Left ventricle myocardium inferior (tissue), 1 donor: ENCODE results near the gene SCLT1. TPM values are rescaled to one million over a fixed set of nuclear protein-coding genes. Genes with fewer than 3 reads are reported as not detected.

Experiments used
- DNase-seq: peaks from one replicate; pipeline ENCODE4 v3.0.0-alpha.2; 2020
- H3K27ac ChIP-seq: fragments of 200-600 bp; replicated peaks from 2 replicates; pipeline ENCODE4 v1.8.0; 2021
- H3K27me3 ChIP-seq: fragments of 200-600 bp; 2 replicates; pipeline ENCODE4 v1.8.0; 2021; ENCODE audit warnings: low read depth
- H3K36me3 ChIP-seq: fragments of 200-600 bp; 2 replicates; pipeline ENCODE4 v1.8.0; 2021
- H3K4me1 ChIP-seq: fragments of 200-600 bp; 2 replicates; pipeline ENCODE4 v1.8.0; 2021
- H3K4me3 ChIP-seq: fragments of 200-600 bp; 2 replicates; pipeline ENCODE4 v1.8.0; 2021; ENCODE audit warnings: mild to moderate bottlenecking, moderate library complexity
- H3K9me3 ChIP-seq: fragments of 200-600 bp; replicated peaks from 2 replicates; pipeline ENCODE4 v1.8.0; 2021
- intact Hi-C: fragments of 100-400 bp; cut with micrococcal nuclease; formaldehyde crosslinking; loops from one replicate; pipeline ENCODE4 v1.11.0; 2022
- total RNA-seq: library from RNA; stranded (reverse); fragmentation: NEBNext Ultra II Directional; extraction: Animal tissue kit (Norgen Biotek cat#: 25700); gene quantifications from one replicate; pipeline ENCODE4 v1.2.1, GENCODE V29; 2021
- TF ChIP-seq, protein P1 (sequence below): fragments of 200-600 bp; IDR thresholded peaks from 2 replicates; pipeline ENCODE4 v1.8.0; 2021; ENCODE audit warnings: antibody characterized with exemption, mild to moderate bottlenecking, borderline replicate concordance
- donor health status: DM: no; HTN: yes; CAD: no; lungs with severe emphysema.

SCLT1 gene
- total RNA-seq, 1 donor from 2014 or later: 10.3 TPM

- Histone ChIP-seq H3K27me3 (no peaks in the 10 kb centered on the region), H3K27ac (no peak overlapping the region), H3K9me3 (peaks cover 52% of the 10 kb centered on the region), H3K4me3 (no peak overlapping the region), H3K4me1 (no peaks in the 10 kb centered on the region), H3K36me3 (no peaks in the 10 kb centered on the region)
- intact Hi-C loops: no loop called here
- TF ChIP-seq, protein P1, sequence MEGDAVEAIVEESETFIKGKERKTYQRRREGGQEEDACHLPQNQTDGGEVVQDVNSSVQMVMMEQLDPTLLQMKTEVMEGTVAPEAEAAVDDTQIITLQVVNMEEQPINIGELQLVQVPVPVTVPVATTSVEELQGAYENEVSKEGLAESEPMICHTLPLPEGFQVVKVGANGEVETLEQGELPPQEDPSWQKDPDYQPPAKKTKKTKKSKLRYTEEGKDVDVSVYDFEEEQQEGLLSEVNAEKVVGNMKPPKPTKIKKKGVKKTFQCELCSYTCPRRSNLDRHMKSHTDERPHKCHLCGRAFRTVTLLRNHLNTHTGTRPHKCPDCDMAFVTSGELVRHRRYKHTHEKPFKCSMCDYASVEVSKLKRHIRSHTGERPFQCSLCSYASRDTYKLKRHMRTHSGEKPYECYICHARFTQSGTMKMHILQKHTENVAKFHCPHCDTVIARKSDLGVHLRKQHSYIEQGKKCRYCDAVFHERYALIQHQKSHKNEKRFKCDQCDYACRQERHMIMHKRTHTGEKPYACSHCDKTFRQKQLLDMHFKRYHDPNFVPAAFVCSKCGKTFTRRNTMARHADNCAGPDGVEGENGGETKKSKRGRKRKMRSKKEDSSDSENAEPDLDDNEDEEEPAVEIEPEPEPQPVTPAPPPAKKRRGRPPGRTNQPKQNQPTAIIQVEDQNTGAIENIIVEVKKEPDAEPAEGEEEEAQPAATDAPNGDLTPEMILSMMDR: no peak
- DNase-seq: no peak
These were observed 85.2 kb downstream of the SCLT1 start for GRCh38 chr4:129008096-129008495.

DNA sequence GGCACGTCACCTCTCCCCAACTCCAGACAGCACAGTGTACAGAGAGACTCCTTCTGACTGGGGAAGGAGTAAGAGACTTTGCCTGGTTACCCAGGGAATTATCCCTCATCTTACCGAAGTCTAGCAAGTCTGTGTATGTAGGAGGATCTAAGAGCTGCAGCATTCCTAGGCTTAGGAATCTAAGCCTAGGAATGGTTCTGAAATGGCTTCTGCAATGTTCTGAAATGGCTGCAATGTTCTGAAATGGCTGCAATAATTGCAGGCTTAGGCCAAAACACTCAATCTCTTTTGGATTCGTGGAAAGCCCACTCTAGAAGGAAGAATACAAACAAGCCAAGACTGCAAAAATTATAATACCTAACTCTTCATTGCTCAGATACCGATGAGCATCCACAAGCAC lies 106.4 kb downstream of the SCLT1 start:
- no peak overlapping the region for H3K4me3 ChIP-seq
- intact Hi-C loops: no loop called here
- H3K9me3 ChIP-seq: peaks cover 19% of the 10 kb centered on the region
- H3K27me3 ChIP-seq: no peaks in the 10 kb centered on the region
- DNase-seq: no peak
- H3K4me1 ChIP-seq: no peaks in the 10 kb centered on the region
- TF ChIP-seq, protein P1: no peak
- peaks cover 49% of the 10 kb centered on the region for H3K36me3 ChIP-seq
- no peak overlapping the region for H3K27ac ChIP-seq

DNA sequence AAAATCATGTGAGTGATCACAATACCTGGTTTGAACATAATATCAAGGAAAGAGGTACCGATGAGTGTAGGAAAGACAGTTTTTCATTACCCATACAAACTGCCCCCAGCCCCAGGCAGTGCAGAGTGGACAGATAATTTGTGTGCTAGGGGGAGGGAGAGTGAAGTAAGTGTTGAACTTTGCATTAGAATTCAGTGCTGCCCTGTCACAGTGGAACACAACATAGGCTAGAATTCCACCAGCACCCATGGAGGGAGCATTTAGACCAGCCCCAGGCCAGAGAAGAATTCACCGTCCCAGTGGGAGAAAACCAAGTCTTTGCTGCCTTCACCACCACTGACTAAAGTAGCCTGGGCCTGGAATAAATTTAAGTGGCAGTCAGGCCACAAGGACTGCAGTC lies 107.3 kb downstream of the SCLT1 start:
- no peaks in the 10 kb centered on the region for H3K4me1 ChIP-seq
- H3K27ac ChIP-seq: no peak overlapping the region
- intact Hi-C loops: no loop called here
- DNase-seq: no peak
- no peaks in the 10 kb centered on the region for H3K27me3 ChIP-seq
- TF ChIP-seq, protein P1: no peak
- peaks cover 19% of the 10 kb centered on the region for H3K9me3 ChIP-seq
- H3K4me3 ChIP-seq: no peak overlapping the region
- peaks cover 44% of the 10 kb centered on the region for H3K36me3 ChIP-seq

- H3K27ac ChIP-seq: no peak overlapping the region
- peaks cover 9% of the 10 kb centered on the region for H3K9me3 ChIP-seq
- no peaks in the 10 kb centered on the region for H3K27me3 ChIP-seq
- H3K4me1 ChIP-seq: no peaks in the 10 kb centered on the region
- H3K36me3 ChIP-seq: peaks cover 40% of the 10 kb centered on the region
- DNase-seq: no peak
- intact Hi-C loops: no loop called here
- TF ChIP-seq, protein P1: no peak
- no peak overlapping the region for H3K4me3 ChIP-seq
These were observed 109.4 kb downstream of the SCLT1 start for GRCh38 chr4:128983771-128984485.

GRCh38 chr4:128981377-128981776 lies 112.0 kb downstream of the SCLT1 start:
- no peaks in the 10 kb centered on the region for H3K9me3 ChIP-seq
- TF ChIP-seq, protein P1: no peak
- peaks cover 19% of the 10 kb centered on the region for H3K36me3 ChIP-seq
- no peaks in the 10 kb centered on the region for H3K27me3 ChIP-seq
- no peak overlapping the region for H3K27ac ChIP-seq
- H3K4me1 ChIP-seq: no peaks in the 10 kb centered on the region
- intact Hi-C loops: no loop called here
- H3K4me3 ChIP-seq: no peak overlapping the region
- DNase-seq: no peak
